Measurements from ENCODE around the gene KRTAP24-1. TPM values are rescaled to one million over a fixed set of nuclear protein-coding genes. Genes with fewer than 3 reads are reported as not detected.

The KRTAP24-1 gene
- not detected in 2 replicates for total RNA-seq

GRCh38 chr21:30282850-30283249, at the start of gene KRTAP24-1:
TSS of gene KRTAP24-1 (minus strand) at chr21:30282950. CDS start at chr21:30282932, 18 bp downstream.

GRCh38 chr21:30320215-30320614, 37.5 kb upstream of the KRTAP24-1 start, which contains the start of gene KRTAP26-1:
TSS of gene KRTAP26-1 (minus strand) at chr21:30320315. CDS start at chr21:30320035, 280 bp downstream.

GRCh38 chr21:30289215-30289614, 6.5 kb upstream of the KRTAP24-1 start, which contains the start of gene KRTAP25-1:
TSS of gene KRTAP25-1 (minus strand) at chr21:30289514. CDS start at chr21:30289490, 24 bp downstream.

Other genes starting within 250 kb of the KRTAP24-1 start
- gene CLDN17, start 116.1 kb downstream of the KRTAP24-1 start, total RNA-seq, result not detected in 2 replicates
- not detected in 2 replicates for gene CLDN8, start 66.9 kb downstream of the KRTAP24-1 start, total RNA-seq
- gene KRTAP25-1, start 6.6 kb upstream of the KRTAP24-1 start, total RNA-seq, result not detected in 2 replicates
- gene KRTAP26-1, start 37.4 kb upstream of the KRTAP24-1 start, total RNA-seq, result not detected in 2 replicates
- not detected in 2 replicates for gene KRTAP27-1, start 54.7 kb upstream of the KRTAP24-1 start, total RNA-seq
- gene KRTAP23-1, start 65.7 kb upstream of the KRTAP24-1 start, total RNA-seq, result not detected in 2 replicates
- not detected in 2 replicates for gene KRTAP13-2, start 89.3 kb upstream of the KRTAP24-1 start, total RNA-seq
- gene KRTAP13-1, start 113.1 kb upstream of the KRTAP24-1 start, total RNA-seq, result not detected in 2 replicates
- gene KRTAP13-3, start 143.0 kb upstream of the KRTAP24-1 start, total RNA-seq, result not detected in 2 replicates
- not detected in 2 replicates for gene KRTAP13-4, start 147.3 kb upstream of the KRTAP24-1 start, total RNA-seq
- not detected in 2 replicates for gene KRTAP15-1, start 157.3 kb upstream of the KRTAP24-1 start, total RNA-seq
- gene KRTAP19-1, start 197.4 kb upstream of the KRTAP24-1 start, total RNA-seq, result not detected in 2 replicates
- gene KRTAP19-2, start 204.5 kb upstream of the KRTAP24-1 start, total RNA-seq, result not detected in 2 replicates
- not detected in 2 replicates for gene KRTAP19-3, start 209.1 kb upstream of the KRTAP24-1 start, total RNA-seq
- not detected in 2 replicates for gene KRTAP19-4, start 214.2 kb upstream of the KRTAP24-1 start, total RNA-seq
- not detected in 2 replicates for gene KRTAP19-5, start 219.2 kb upstream of the KRTAP24-1 start, total RNA-seq